Psoas muscle (tissue), 8 donors: ENCODE measurements around the gene RHBDF2. TPM values are rescaled to one million over a fixed set of nuclear protein-coding genes. Genes with fewer than 3 reads are reported as not detected.

ENCODE experiments used
- ATAC-seq, 4 donors: fragments of 200-7000 bp; cut with Tn5 transposase; one replicate each; pipeline ENCODE4 v1.9.1; 2020; ENCODE audit warnings: moderate library complexity in 3 of 4, mild to moderate bottlenecking in 2 of 4
- DNase-seq, 2 donors: peaks; one replicate each; pipeline ENCODE4 v3.0.0-alpha.2; 2020
- H3K27ac ChIP-seq: fragments of 200-600 bp; one replicate; pipeline ENCODE4 v1.8.0; 2022
- H3K27me3 ChIP-seq, 3 donors: fragments of 200-600 bp in 1 of 3; one replicate each; pipeline versions ENCODE4 v1.6.1 to v1.8.0; 2013 to 2022; ENCODE audit warnings: low read length in 2 of 3, mild to moderate bottlenecking in 2 of 3, moderate library complexity in 1 of 3; ENCODE audit not compliant: insufficient read depth in 3 of 3
- H3K36me3 ChIP-seq, 2 donors: fragments of 200-600 bp in 1 of 2; one replicate each; pipeline versions ENCODE4 v1.6.1 to v1.8.0; 2013 to 2022; ENCODE audit warnings: low read depth in 1 of 2, mild to moderate bottlenecking in 1 of 2, moderate library complexity in 1 of 2; ENCODE audit not compliant: insufficient read depth in 1 of 2
- H3K4me1 ChIP-seq: fragments of 200-600 bp; one replicate; pipeline ENCODE4 v1.8.0; 2022
- H3K4me3 ChIP-seq: fragments of 200-600 bp; one replicate; pipeline ENCODE4 v1.8.0; 2022; ENCODE audit warnings: mild to moderate bottlenecking
- H3K9me3 ChIP-seq: fragments of 200-600 bp; one replicate; pipeline ENCODE4 v1.8.0; 2022
- CTCF ChIP-seq: fragments of 200-600 bp; IDR thresholded peaks from one replicate; pipeline ENCODE4 v1.8.0; 2022; ENCODE audit warnings: antibody characterized with exemption
- WGBS, 3 donors: extraction: QIAGEN DNeasy Blood & Tissue Kit; methylation state at CpG; one replicate each; pipeline versions ENCODE4 v1.1.6 to v1.1.7; 2013; 5-methylcytosine and 5-hydroxymethylcytosine counted together
- intact Hi-C, 2 donors: fragments of 100-400 bp; cut with DNase I; formaldehyde crosslinking; loops; one replicate each; pipeline versions ENCODE4 v1.11.0 to v1.14.2; 2022
- long read RNA-seq, 2 donors: library from polyadenylated mRNA; unstranded; transcript quantifications; one replicate each; pipeline ENCODE4 v2.0.0, GENCODE V29; 2021
- polyA plus RNA-seq, 3 donors: library from polyadenylated mRNA; stranded (reverse); fragments of 200-250 nt; gene quantifications; one replicate each; pipeline ENCODE4 v1.2.3, GENCODE V29; 2013
- total RNA-seq, 4 donors: library from RNA; stranded (reverse); fragmentation: NEBNext Ultra II Directional in 2 of 4; extraction: Animal tissue kit (Norgen Biotek cat#: 25700) in 2 of 4; gene quantifications; one replicate each; pipeline versions ENCODE4 v1.2.1 to v1.2.4, GENCODE V29; 2021 to 2023
- donor health status: healthy with polysubstance abuse.
- donor health status: DM: no; HTN: no; CAD: no; lungs with moderate emphysema.
- donor health status: Bipolar disorder and iron deficiency.
- donor health status: healthy.
- donor health status: DM: yes; HTN: yes; CAD: no.
- donor health status: DM: no; HTN: no; CAD: no.
- donor health status: DM: no; HTN: no; CAD: no.
- donor health status: DM: yes; HTN: yes; CAD: no.

Gene RHBDF2
- total RNA-seq (10 to 100 TPM in 3 of 4 donors, 1 to 10 TPM in 1; 6.6 to 23.1 (median 12.4) TPM), polyA plus RNA-seq (10 to 100 TPM; 11.2 to 14.7 (median 13.9) TPM)
- long read RNA-seq, donor 1, partial matches to known transcripts, result 5 of 15 reads
- long read RNA-seq, donor 1, other reads (novel, unspliced or antisense), result 10 of 15 reads
- long read RNA-seq, donor 2, partial matches to known transcripts, result 3 of 7 reads
- long read RNA-seq, donor 2, other reads (novel, unspliced or antisense), result 4 of 7 reads

- peak within 1 kb of the TSS; percentile 94 for H3K27ac ChIP-seq
- peak within 1 kb of the TSS; percentile 85 for H3K4me3 ChIP-seq
- intact Hi-C loops, result loop anchor here in 1 of 2 donors (10.0 kb wide), 1 partner anchor 196 kb away; the partner anchor contains the start of gene QRICH2
- H3K27me3 ChIP-seq, result no peaks in the 10 kb centered on the region
- H3K9me3 ChIP-seq, result no peaks in the 10 kb centered on the region
- 1 to 2% (median 2%) methylated on average over 45 to 72 of the region's 72 CpGs for WGBS, 3 donors
- ATAC-seq (peak; percentile 84 to 88 (median 85)), DNase-seq (peak; percentile 86 to 93)
- no peaks in the 10 kb centered on the region for H3K36me3 ChIP-seq
- H3K4me1 ChIP-seq, result peaks cover 39% of the 10 kb centered on the region
- TF ChIP-seq CTCF, result no peak
Measured at GRCh38 chr17:76501018-76501826, at the start of gene RHBDF2. RHBDF2 (minus strand) TSS chr17:76501423; CDS start chr17:76481524, 19,899 bp downstream.

DNA sequence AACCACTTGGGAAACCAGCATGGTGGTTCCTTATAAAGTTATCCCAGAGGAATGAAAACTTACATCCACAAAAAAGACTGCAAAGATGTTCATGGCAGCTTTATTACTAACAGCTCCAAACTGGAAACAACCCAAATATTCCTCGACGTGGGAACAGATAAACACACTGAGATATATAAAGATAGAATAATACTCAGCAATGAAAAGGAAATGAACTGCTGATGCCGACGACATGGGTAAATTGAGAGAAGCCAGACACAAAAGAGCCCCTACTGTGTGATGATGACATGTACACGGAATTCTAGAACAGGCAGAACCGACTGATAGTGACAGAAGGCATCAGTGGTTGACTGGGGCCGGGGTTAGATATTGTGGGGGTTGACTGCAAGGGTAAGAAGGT is 48.3 kb upstream of the RHBDF2 start:
- no peaks in the 10 kb centered on the region for H3K9me3 ChIP-seq
- DNase-seq, result no peak

GRCh38 chr17:76549215-76549518 is 47.9 kb upstream of the RHBDF2 start:
- H3K4me3 ChIP-seq, result no peak overlapping the region
- H3K4me1 ChIP-seq, result peaks cover 45% of the 10 kb centered on the region
- intact Hi-C loops, result no loop called here
- TF ChIP-seq CTCF, result no peak
- H3K27me3 ChIP-seq, result no peaks in the 10 kb centered on the region
- H3K36me3 ChIP-seq, result no peaks in the 10 kb centered on the region
- no peaks in the 10 kb centered on the region for H3K9me3 ChIP-seq
- DNase-seq (no peak), ATAC-seq (no peak)
- WGBS, 3 donors, result 84 to 91% (median 88%) methylated on average over 9 of the region's 9 CpGs
- no peak overlapping the region for H3K27ac ChIP-seq

More for the DNA sequence above, 48.3 kb upstream of the RHBDF2 start:
- Histone ChIP-seq H3K4me1 (peaks cover 44% of the 10 kb centered on the region), H3K27ac (no peak overlapping the region), H3K27me3 (no peaks in the 10 kb centered on the region), H3K36me3 (no peaks in the 10 kb centered on the region), H3K4me3 (no peak overlapping the region)
- ATAC-seq, result no peak
- intact Hi-C loops, result no loop called here
- WGBS, 3 donors, result 78 to 87% (median 82%) methylated on average over 7 of the region's 7 CpGs
- no peak for TF ChIP-seq CTCF

DNA sequence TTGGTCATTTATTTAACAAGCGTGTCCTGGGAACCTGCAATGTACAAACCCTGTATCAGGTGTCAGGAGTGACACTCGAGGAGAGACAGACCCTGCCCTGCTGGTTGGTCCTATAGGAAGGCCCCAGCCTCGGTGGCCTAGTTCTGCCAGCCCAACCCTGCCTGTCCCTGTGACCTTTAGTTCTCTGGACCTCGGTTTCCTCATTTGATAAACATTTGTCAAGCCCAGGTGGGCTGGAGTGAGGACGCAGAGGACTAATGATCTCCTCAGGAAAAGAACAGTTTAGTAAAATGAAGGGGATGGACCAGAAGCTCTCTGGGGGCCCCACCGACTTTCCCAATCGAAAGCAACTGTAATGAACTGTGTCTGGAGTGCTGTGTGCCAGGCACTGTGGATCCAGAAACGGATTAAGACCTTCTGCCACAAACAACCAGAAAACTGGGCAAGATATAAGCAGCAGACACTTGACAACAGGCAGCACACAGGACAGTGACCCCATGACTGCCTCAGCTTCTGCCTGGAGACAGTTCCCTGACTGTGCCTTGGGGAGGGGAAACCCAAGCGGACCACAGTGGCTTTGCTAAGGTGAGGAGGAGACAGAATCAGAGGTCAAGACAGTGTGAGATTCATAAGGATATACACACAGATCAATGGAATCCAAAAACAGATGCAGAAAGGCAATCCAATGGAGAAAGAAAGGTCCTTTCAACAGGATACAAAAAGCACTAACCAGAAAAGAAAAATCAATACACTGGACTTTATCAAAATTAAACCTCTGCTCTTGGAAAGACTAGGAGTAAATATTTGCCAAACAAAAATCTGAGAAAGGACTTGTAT is 47.4 kb upstream of the RHBDF2 start:
- 34 to 51% (median 35%) methylated on average over 9 of the region's 9 CpGs for WGBS, 3 donors
- H3K36me3 ChIP-seq, result no peaks in the 10 kb centered on the region
- peak overlapping the region; percentile 27 for H3K4me3 ChIP-seq
- H3K27ac ChIP-seq, result peak overlapping the region; percentile 0
- H3K27me3 ChIP-seq, result no peaks in the 10 kb centered on the region
- no peak for TF ChIP-seq CTCF
- peaks cover 46% of the 10 kb centered on the region for H3K4me1 ChIP-seq
- ATAC-seq, result peak in 3 of 4 donors; percentile 32 to 60 (median 51)
- intact Hi-C loops, result no loop called here
- H3K9me3 ChIP-seq, result no peaks in the 10 kb centered on the region
- no peak for DNase-seq
